ENCODE data around the gene RPP30. TPM values are rescaled to one million over a fixed set of nuclear protein-coding genes. Genes with fewer than 3 reads are reported as not detected.
"Not testable (repeated sequence)": the region's sequence is repeated elsewhere in the genome, so short reads cannot be mapped to it uniquely, and the experiment has no call there.

The RPP30 gene
- total RNA-seq, 1 donor from 2014 or later: 85.6 TPM

GRCh38 chr10:90872648-90873020, 860 bp downstream of the RPP30 start:
- no peak for DNase-seq

- no peak for DNase-seq
Observed at GRCh38 chr10:90879062-90879461, 7.3 kb downstream of the RPP30 start.

GRCh38 chr10:90880059-90880719, 8.4 kb downstream of the RPP30 start:
- not testable (repeated sequence) for DNase-seq

- DNase-seq: no peak
Observed at GRCh38 chr10:90884431-90884830, 12.7 kb downstream of the RPP30 start.

- no peak for DNase-seq
Observed at GRCh38 chr10:90885176-90885575, 13.4 kb downstream of the RPP30 start.

GRCh38 chr10:90887555-90887954, 15.8 kb downstream of the RPP30 start:
- no peak for DNase-seq

GRCh38 chr10:90888387-90888786, 16.6 kb downstream of the RPP30 start:
- no peak for DNase-seq

- no peak for DNase-seq
Observed at GRCh38 chr10:90889636-90890035, 17.9 kb downstream of the RPP30 start.

GRCh38 chr10:90890347-90890746, 18.6 kb downstream of the RPP30 start:
- no peak for DNase-seq

- no peak for DNase-seq
Observed at GRCh38 chr10:90893190-90893589, 21.4 kb downstream of the RPP30 start.

GRCh38 chr10:90896916-90897315, 25.1 kb downstream of the RPP30 start:
- not testable (repeated sequence) for DNase-seq

- no peak for DNase-seq
Observed at GRCh38 chr10:90905925-90906324, 34.2 kb downstream of the RPP30 start.

- no peak for DNase-seq
Observed at GRCh38 chr10:90906596-90906995, 34.8 kb downstream of the RPP30 start.

- peak; percentile 40 for DNase-seq
Observed at GRCh38 chr10:90911133-90912051, 39.6 kb downstream of the RPP30 start.

GRCh38 chr10:90912174-90912573, 40.4 kb downstream of the RPP30 start:
- no peak for DNase-seq

GRCh38 chr10:90912854-90913479, 41.2 kb downstream of the RPP30 start:
- no peak for DNase-seq

- no peak for DNase-seq
Observed at GRCh38 chr10:90913774-90914420, 42.1 kb downstream of the RPP30 start.

GRCh38 chr10:90914992-90915765, 43.4 kb downstream of the RPP30 start:
- DNase-seq: no peak

- no peak for DNase-seq
Observed at GRCh38 chr10:90915766-90916075, 43.9 kb downstream of the RPP30 start.

GRCh38 chr10:90916392-90917237, 44.8 kb downstream of the RPP30 start:
- DNase-seq: no peak
